ENCODE data around the gene FAM204A.

DNA sequence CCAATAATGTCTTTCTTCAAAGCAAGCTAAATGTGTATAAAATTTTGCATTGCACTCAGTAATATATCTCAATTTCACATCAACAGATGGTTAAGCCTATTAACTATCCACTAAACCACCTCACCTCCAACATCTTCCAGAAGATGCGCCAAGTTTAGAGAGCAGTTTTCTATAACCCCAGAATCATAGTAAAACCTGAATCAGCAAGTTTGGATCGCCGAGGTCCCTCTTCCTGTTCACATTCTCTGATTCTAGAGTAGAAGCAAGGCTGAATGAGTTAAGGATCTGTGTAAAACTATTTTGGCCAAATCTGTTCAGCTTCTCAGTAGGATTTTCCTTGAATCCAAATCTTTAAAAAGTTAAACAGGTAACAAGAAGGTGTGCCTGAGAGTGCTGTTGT, 1.4 kb upstream of the FAM204A start:
- TF ChIP-seq, protein P1, sequence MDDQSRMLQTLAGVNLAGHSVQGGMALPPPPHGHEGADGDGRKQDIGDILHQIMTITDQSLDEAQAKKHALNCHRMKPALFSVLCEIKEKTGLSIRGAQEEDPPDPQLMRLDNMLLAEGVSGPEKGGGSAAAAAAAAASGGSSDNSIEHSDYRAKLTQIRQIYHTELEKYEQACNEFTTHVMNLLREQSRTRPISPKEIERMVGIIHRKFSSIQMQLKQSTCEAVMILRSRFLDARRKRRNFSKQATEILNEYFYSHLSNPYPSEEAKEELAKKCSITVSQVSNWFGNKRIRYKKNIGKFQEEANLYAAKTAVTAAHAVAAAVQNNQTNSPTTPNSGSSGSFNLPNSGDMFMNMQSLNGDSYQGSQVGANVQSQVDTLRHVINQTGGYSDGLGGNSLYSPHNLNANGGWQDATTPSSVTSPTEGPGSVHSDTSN (IDR thresholded peaks at IDR 0.05; ENCODE audit: insufficient replicate concordance, low read depth, low read length) = no peak
- TF ChIP-seq FOXM1 (IDR thresholded peaks at IDR 0.05; ENCODE audit: low read depth, low read length) (no peak), POLR2A (IDR thresholded peaks at IDR 0.05; ENCODE audit: low read depth, low read length) (no peak), POLR2AphosphoS2 (IDR thresholded peaks at IDR 0.05; ENCODE audit: low read depth, low read length) (no peak), EP300 (IDR thresholded peaks at IDR 0.05; ENCODE audit: borderline replicate concordance in 1 of 2, control insufficient read depth in 1 of 2, low read depth in 2 of 2, low read length in 2 of 2) (no peak), CBFB (IDR thresholded peaks at IDR 0.05; ENCODE audit: low read depth) (no peak), ZSCAN29 (IDR thresholded peaks at IDR 0.05) (no peak), MYB (IDR thresholded peaks at IDR 0.05; ENCODE audit: borderline replicate concordance, low read depth, low read length) (no peak), ZNF274 (IDR thresholded peaks at IDR 0.05; ENCODE audit: insufficient read depth, insufficient read length) (no peak)
- TF ChIP-seq, protein P2, sequence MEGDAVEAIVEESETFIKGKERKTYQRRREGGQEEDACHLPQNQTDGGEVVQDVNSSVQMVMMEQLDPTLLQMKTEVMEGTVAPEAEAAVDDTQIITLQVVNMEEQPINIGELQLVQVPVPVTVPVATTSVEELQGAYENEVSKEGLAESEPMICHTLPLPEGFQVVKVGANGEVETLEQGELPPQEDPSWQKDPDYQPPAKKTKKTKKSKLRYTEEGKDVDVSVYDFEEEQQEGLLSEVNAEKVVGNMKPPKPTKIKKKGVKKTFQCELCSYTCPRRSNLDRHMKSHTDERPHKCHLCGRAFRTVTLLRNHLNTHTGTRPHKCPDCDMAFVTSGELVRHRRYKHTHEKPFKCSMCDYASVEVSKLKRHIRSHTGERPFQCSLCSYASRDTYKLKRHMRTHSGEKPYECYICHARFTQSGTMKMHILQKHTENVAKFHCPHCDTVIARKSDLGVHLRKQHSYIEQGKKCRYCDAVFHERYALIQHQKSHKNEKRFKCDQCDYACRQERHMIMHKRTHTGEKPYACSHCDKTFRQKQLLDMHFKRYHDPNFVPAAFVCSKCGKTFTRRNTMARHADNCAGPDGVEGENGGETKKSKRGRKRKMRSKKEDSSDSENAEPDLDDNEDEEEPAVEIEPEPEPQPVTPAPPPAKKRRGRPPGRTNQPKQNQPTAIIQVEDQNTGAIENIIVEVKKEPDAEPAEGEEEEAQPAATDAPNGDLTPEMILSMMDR (IDR thresholded peaks at IDR 0.05 in 2 of 3, conservative IDR thresholded peaks at IDR 0.05 in 1 of 3; ENCODE audit: control insufficient read depth in 2 of 3, extremely low read depth in 1 of 3, insufficient read depth in 1 of 3, low read depth in 3 of 3, low read length in 3 of 3) = no peak
- TF ChIP-seq, protein P3, sequence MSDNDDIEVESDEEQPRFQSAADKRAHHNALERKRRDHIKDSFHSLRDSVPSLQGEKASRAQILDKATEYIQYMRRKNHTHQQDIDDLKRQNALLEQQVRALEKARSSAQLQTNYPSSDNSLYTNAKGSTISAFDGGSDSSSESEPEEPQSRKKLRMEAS (IDR thresholded peaks at IDR 0.05; ENCODE audit: low read depth, low read length) = no peak
